OCI-LY1 (cell line): ENCODE results near the gene SEMA3D.

Experiments
- CTCF ChIP-seq: fragments of 200-600 bp; sonication (generic), shearing (Covaris generic); IDR thresholded peaks from 2 replicates; pipeline ENCODE4 v1.5.1; 2017; ENCODE audit warnings: mild to moderate bottlenecking, antibody characterized with exemption, low read length, moderate library complexity, mixed read lengths
- EZH2 ChIP-seq: fragments of 200-600 bp; sonication (generic), shearing (Covaris generic); IDR thresholded peaks from 2 replicates; pipeline ENCODE4 v1.8.0; 2017; ENCODE audit warnings: borderline replicate concordance, mixed run types, mild to moderate bottlenecking, antibody characterized with exemption, low read length, moderate library complexity, mixed read lengths

- TF ChIP-seq CTCF: no peak
- TF ChIP-seq EZH2: no peak
These were observed 105.5 kb downstream of the SEMA3D start for GRCh38 chr7:85081392-85081791.
